ENCODE results near the gene SASH1. TPM values are rescaled to one million over a fixed set of nuclear protein-coding genes. Genes with fewer than 3 reads are reported as not detected.

SASH1 gene
- total RNA-seq, 1 donor from 2014 or later: 86.4 TPM

DNA sequence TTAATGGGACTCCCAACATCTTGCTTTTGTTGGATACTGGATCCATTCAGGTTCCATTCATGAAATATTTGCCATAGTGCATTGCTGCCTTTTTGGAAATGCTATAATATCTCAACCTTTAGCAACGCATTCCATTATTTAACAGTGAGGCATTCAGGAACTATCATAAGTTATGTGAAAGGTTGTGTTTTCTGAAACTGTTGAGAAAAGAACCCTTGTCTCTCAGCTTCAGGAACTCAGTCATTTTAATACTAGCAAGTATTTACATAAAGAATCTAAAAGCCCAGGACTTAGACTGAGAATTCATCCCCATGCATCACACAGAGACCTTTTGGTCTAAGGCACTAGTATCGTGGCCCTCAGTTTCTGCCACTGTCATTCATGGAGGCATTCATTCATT lies 24.9 kb upstream of the SASH1 start:
- Histone ChIP-seq H3K27ac (no peak overlapping the region), H3K4me3 (no peak overlapping the region), H3K4me1 (no peaks in the 10 kb centered on the region), H3K9me3 (no peaks in the 10 kb centered on the region), H3K27me3 (no peaks in the 10 kb centered on the region), H3K36me3 (no peaks in the 10 kb centered on the region)
- TF ChIP-seq POLR2AphosphoS5 (IDR thresholded peaks at IDR 0.05; ENCODE audit: insufficient read depth in 1 of 2, low read depth in 1 of 2) (no peak), POLR2A (IDR thresholded peaks at IDR 0.05) (no peak)
- TF ChIP-seq, protein P1, sequence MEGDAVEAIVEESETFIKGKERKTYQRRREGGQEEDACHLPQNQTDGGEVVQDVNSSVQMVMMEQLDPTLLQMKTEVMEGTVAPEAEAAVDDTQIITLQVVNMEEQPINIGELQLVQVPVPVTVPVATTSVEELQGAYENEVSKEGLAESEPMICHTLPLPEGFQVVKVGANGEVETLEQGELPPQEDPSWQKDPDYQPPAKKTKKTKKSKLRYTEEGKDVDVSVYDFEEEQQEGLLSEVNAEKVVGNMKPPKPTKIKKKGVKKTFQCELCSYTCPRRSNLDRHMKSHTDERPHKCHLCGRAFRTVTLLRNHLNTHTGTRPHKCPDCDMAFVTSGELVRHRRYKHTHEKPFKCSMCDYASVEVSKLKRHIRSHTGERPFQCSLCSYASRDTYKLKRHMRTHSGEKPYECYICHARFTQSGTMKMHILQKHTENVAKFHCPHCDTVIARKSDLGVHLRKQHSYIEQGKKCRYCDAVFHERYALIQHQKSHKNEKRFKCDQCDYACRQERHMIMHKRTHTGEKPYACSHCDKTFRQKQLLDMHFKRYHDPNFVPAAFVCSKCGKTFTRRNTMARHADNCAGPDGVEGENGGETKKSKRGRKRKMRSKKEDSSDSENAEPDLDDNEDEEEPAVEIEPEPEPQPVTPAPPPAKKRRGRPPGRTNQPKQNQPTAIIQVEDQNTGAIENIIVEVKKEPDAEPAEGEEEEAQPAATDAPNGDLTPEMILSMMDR (IDR thresholded peaks at IDR 0.05): no peak
- intact Hi-C loops (cut with DNase I): no loop called here
- no peak for DNase-seq (ENCODE audit: extremely low spot score in 2 of 2)

DNA sequence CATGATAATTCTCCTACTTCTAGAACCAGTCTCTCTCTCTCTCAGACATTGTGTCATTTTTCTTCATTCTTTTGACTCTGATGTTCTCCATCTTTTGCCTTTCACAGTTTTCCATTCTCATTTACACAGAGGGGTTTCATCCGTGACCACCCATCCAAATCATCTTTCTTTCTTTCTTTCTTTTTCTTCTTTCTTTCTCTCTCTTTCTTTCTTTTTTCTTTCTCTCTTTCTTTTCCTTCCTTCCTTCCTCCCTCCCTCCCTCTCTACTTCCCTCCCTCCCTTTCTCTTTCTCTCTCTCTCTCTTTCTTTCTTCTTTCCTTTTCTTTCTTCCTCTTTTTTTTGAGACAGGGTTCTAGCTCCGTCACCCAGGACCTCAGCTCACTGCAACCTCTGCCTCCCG lies 19.9 kb upstream of the SASH1 start:
- intact Hi-C loops (cut with DNase I): no loop called here

DNA sequence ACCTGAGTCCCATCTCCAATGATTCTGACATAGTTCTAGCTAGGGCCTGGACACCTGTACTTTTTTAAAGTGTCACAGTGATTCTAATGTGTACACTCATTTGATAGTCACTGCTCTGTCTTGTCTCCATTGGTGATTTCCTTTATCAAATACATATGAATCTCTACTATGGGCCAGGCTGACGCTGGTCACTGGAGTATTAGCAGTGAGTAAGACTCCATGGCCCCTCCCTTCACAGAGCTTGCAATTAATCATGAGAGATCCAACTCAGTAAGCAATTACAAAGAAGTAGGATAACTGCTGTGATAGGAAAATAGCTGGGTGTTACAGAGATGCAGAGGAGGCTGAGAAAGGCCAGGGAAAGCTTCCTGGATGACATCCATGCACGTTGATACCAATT lies 19.3 kb upstream of the SASH1 start:
- Histone ChIP-seq H3K4me1 (no peaks in the 10 kb centered on the region), H3K36me3 (no peaks in the 10 kb centered on the region), H3K27me3 (no peaks in the 10 kb centered on the region), H3K9me3 (no peaks in the 10 kb centered on the region), H3K27ac (no peak overlapping the region), H3K4me3 (no peak overlapping the region)
- TF ChIP-seq POLR2A (IDR thresholded peaks at IDR 0.05) (no peak), POLR2AphosphoS5 (IDR thresholded peaks at IDR 0.05; ENCODE audit: insufficient read depth in 1 of 2, low read depth in 1 of 2) (no peak)
- TF ChIP-seq, protein P1 (IDR thresholded peaks at IDR 0.05): no peak
- intact Hi-C loops (cut with DNase I): no loop called here
- no peak for DNase-seq (ENCODE audit: extremely low spot score in 2 of 2)

More for the DNA sequence above, 19.9 kb upstream of the SASH1 start:
- Histone ChIP-seq H3K4me3 (no peak overlapping the region), H3K4me1 (no peaks in the 10 kb centered on the region), H3K9me3 (no peaks in the 10 kb centered on the region), H3K27me3 (no peaks in the 10 kb centered on the region), H3K36me3 (no peaks in the 10 kb centered on the region), H3K27ac (no peak overlapping the region)
- no peak for DNase-seq (ENCODE audit: extremely low spot score in 2 of 2)
- TF ChIP-seq POLR2AphosphoS5 (IDR thresholded peaks at IDR 0.05; ENCODE audit: insufficient read depth in 1 of 2, low read depth in 1 of 2): no peak
- TF ChIP-seq POLR2A (IDR thresholded peaks at IDR 0.05): no peak
- TF ChIP-seq, protein P1 (IDR thresholded peaks at IDR 0.05): no peak

GRCh38 chr6:148324297-148324985 lies 18.2 kb upstream of the SASH1 start:
- DNase-seq (ENCODE audit: extremely low spot score in 2 of 2): no peak
- Histone ChIP-seq H3K36me3 (no peaks in the 10 kb centered on the region), H3K27ac (no peak overlapping the region), H3K27me3 (no peaks in the 10 kb centered on the region), H3K9me3 (no peaks in the 10 kb centered on the region), H3K4me1 (peaks cover 10% of the 10 kb centered on the region), H3K4me3 (no peak overlapping the region)
- intact Hi-C loops (cut with DNase I): no loop called here
- no peak for TF ChIP-seq POLR2A (IDR thresholded peaks at IDR 0.05)
- TF ChIP-seq, protein P1 (IDR thresholded peaks at IDR 0.05): no peak
- TF ChIP-seq POLR2AphosphoS5 (IDR thresholded peaks at IDR 0.05; ENCODE audit: insufficient read depth in 1 of 2, low read depth in 1 of 2): no peak

DNA sequence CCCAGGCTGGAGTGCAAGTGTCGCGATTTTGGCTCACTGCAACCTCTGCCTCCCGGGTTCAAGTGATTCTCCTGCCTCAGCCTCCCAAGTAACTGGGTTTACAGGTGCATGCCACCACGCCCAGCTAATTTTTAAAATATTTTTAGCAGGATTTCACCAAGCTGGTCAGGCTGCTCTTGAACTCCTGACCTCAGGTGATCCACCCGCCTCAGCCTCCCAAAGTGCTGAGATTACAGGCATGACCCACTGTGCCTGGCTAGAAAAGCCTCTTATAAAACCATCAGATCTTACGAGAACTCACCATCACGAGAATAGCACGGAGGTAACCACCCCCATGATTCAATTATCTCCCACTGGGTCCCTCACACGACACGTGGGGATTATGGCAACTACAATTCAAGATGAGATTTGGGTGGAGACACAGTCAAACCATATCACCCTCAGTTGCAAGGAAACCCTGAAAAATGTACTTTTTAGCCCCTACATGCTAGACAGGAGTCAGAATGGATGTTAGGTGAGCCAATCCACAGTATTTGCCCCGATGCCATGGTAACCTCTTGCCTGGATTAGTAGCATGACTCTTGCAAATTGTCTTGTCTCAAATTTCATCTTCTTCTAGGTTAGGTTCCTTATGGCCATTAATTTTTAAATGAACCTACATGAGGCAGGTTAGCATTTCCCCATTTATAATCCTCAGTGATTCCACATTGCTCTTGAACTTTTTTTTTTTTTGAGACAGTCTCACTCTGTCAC lies 17.1 kb upstream of the SASH1 start:
- no peak overlapping the region for H3K4me3 ChIP-seq
- no peaks in the 10 kb centered on the region for H3K27me3 ChIP-seq
- no peak for DNase-seq (ENCODE audit: extremely low spot score in 2 of 2)
- TF ChIP-seq, protein P1 (IDR thresholded peaks at IDR 0.05): no peak
- TF ChIP-seq POLR2A (IDR thresholded peaks at IDR 0.05) (no peak), POLR2AphosphoS5 (IDR thresholded peaks at IDR 0.05; ENCODE audit: insufficient read depth in 1 of 2, low read depth in 1 of 2) (no peak)
- peaks cover 20% of the 10 kb centered on the region for H3K4me1 ChIP-seq
- intact Hi-C loops (cut with DNase I): no loop called here
- H3K36me3 ChIP-seq: no peaks in the 10 kb centered on the region
- H3K9me3 ChIP-seq: no peaks in the 10 kb centered on the region
- no peak overlapping the region for H3K27ac ChIP-seq
